ENCODE data around the gene TAC4.

The TAC4 gene

DNA sequence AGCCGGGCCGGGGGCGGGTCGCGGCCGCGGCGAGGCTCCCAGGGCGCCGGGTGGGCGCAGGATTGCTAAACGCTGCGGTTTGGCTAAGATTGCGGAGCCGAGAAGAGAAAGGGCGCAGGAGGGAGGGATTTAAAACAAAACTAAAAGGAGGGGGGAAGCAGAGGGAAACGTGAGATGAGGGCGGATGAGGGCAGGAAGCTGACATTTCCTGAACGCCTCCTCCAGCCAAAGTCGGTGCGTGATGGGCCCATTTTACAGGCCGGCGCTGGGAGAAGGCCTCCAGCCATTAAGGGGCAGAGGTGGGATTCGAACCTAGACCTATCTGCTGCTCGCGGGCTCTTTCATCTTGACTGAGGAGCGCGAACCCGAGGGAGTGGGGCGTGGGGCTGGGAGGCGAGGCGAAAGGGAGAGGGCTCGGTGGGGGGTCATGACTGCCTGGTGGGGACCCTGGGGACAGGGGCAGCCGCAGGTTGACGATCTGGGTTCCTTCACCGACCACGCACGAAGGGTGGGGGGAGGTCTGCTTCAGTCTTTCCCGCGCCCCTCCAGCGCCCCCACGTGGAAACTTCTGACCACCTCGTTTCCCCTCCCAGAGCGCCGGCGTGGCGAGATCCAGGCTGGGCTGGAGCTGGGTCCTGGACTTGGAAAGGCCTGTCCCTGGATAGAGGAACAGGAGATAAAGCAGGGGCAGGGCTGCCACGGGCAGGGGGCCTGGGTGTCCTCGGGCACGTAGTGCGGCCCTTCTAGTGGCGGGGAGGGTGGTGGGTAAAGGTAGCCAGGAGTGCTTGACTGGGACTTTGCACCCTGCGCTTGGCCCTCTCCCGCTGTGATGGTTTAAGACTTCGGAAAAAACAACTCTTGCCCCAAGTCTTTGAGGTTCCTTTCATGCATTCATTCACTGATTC is 3.8 kb upstream of the TAC4 start:
- Histone ChIP-seq H4K20me1 (ENCODE audit: low read depth, low read length) (no peaks in the 10 kb centered on the region), H3F3A (ENCODE audit: insufficient read depth) (no peaks in the 10 kb centered on the region), H3K9me3 (ENCODE audit: insufficient read depth, low read length) (no peaks in the 10 kb centered on the region), H2AFZ (ENCODE audit: low read depth, low read length, severe bottlenecking) (no peak overlapping the region), H3K79me2 (ENCODE audit: insufficient read depth, low read length) (no peaks in the 10 kb centered on the region), H3K4me3 (ENCODE audit: insufficient read depth, low read length, poor library complexity, severe bottlenecking) (no peak overlapping the region), H3K27me3 (ENCODE audit: low read length) (no peaks in the 10 kb centered on the region), H3K9me2 (replicated peaks; ENCODE audit: insufficient read depth, low read length) (no peaks in the 10 kb centered on the region), H3K9ac (ENCODE audit: low read length) (no peak overlapping the region), H3K4me2 (ENCODE audit: low read depth, low read length, poor library complexity, severe bottlenecking) (peak overlapping the region; percentile 46), H3K27ac (ENCODE audit: low read depth, low read length) (no peak overlapping the region), H3K36me3 (ENCODE audit: low read length) (no peaks in the 10 kb centered on the region)
- TF ChIP-seq EZH2phosphoT487 (conservative IDR thresholded peaks at IDR 0.05; ENCODE audit: low read length), result no peak
- TF ChIP-seq, protein P1, sequence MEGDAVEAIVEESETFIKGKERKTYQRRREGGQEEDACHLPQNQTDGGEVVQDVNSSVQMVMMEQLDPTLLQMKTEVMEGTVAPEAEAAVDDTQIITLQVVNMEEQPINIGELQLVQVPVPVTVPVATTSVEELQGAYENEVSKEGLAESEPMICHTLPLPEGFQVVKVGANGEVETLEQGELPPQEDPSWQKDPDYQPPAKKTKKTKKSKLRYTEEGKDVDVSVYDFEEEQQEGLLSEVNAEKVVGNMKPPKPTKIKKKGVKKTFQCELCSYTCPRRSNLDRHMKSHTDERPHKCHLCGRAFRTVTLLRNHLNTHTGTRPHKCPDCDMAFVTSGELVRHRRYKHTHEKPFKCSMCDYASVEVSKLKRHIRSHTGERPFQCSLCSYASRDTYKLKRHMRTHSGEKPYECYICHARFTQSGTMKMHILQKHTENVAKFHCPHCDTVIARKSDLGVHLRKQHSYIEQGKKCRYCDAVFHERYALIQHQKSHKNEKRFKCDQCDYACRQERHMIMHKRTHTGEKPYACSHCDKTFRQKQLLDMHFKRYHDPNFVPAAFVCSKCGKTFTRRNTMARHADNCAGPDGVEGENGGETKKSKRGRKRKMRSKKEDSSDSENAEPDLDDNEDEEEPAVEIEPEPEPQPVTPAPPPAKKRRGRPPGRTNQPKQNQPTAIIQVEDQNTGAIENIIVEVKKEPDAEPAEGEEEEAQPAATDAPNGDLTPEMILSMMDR (IDR thresholded peaks at IDR 0.05; ENCODE audit: insufficient read depth, low read length, poor library complexity, severe bottlenecking), result peak; percentile 36

DNA sequence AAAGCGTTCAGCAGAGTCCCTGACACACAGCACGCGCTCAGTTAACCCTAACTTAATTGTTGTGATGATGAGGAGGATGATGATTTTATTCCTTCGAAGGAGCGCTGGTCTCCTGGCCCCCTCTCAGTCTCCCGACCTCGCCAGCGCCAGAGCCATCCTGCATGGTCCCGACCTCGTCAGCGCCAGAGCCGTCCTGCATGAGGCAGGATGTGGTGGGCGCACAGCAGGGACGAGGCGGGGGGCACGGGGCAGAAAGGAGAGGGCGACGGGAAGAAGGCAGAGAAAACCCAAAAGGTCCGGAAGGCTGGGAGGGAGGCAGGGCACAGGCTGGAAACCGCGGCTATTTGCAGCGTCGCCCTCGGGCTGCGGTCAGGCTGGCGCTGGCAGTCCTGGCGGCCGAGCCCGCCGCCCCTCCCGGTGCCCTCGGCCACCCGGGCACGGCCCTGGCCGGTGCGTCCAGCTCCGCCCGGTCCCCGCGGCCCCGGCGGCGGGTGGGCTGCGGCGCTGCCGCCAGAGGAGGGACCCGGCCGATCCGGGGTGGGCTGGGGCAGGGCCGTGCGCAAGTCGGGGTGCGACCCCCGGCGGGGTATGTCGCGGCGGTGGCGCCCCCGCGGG is 3.0 kb upstream of the TAC4 start:
- H3K27me3 ChIP-seq (ENCODE audit: low read length), result no peaks in the 10 kb centered on the region
- H2AFZ ChIP-seq (ENCODE audit: low read depth, low read length, severe bottlenecking), result no peak overlapping the region
- no peaks in the 10 kb centered on the region for H3K36me3 ChIP-seq (ENCODE audit: low read length)
- H3K27ac ChIP-seq (ENCODE audit: low read depth, low read length), result no peak overlapping the region
- H3K9ac ChIP-seq (ENCODE audit: low read length), result no peak overlapping the region
- no peaks in the 10 kb centered on the region for H3K9me3 ChIP-seq (ENCODE audit: insufficient read depth, low read length)
- H3K79me2 ChIP-seq (ENCODE audit: insufficient read depth, low read length), result no peaks in the 10 kb centered on the region
- no peaks in the 10 kb centered on the region for H3K9me2 ChIP-seq (replicated peaks; ENCODE audit: insufficient read depth, low read length)
- H4K20me1 ChIP-seq (ENCODE audit: low read depth, low read length), result no peaks in the 10 kb centered on the region
- H3F3A ChIP-seq (ENCODE audit: insufficient read depth), result no peaks in the 10 kb centered on the region
- peak overlapping the region; percentile 46 for H3K4me2 ChIP-seq (ENCODE audit: low read depth, low read length, poor library complexity, severe bottlenecking)
- no peak for TF ChIP-seq EZH2phosphoT487 (conservative IDR thresholded peaks at IDR 0.05; ENCODE audit: low read length)
- TF ChIP-seq, protein P1 (IDR thresholded peaks at IDR 0.05; ENCODE audit: insufficient read depth, low read length, poor library complexity, severe bottlenecking), result no peak
- H3K4me3 ChIP-seq (ENCODE audit: insufficient read depth, low read length, poor library complexity, severe bottlenecking), result no peak overlapping the region

GRCh38 chr17:49850218-49850610 is 2.3 kb upstream of the TAC4 start:
- Histone ChIP-seq H3K9me3 (ENCODE audit: insufficient read depth, low read length) (no peaks in the 10 kb centered on the region), H3K79me2 (ENCODE audit: insufficient read depth, low read length) (no peaks in the 10 kb centered on the region), H3K4me2 (ENCODE audit: low read depth, low read length, poor library complexity, severe bottlenecking) (no peak overlapping the region), H3F3A (ENCODE audit: insufficient read depth) (no peaks in the 10 kb centered on the region), H3K27ac (ENCODE audit: low read depth, low read length) (no peak overlapping the region), H3K4me3 (ENCODE audit: insufficient read depth, low read length, poor library complexity, severe bottlenecking) (no peak overlapping the region), H2AFZ (ENCODE audit: low read depth, low read length, severe bottlenecking) (no peak overlapping the region), H3K9me2 (replicated peaks; ENCODE audit: insufficient read depth, low read length) (no peaks in the 10 kb centered on the region), H4K20me1 (ENCODE audit: low read depth, low read length) (no peaks in the 10 kb centered on the region), H3K27me3 (ENCODE audit: low read length) (no peaks in the 10 kb centered on the region), H3K36me3 (ENCODE audit: low read length) (no peaks in the 10 kb centered on the region), H3K9ac (ENCODE audit: low read length) (no peak overlapping the region)
- TF ChIP-seq EZH2phosphoT487 (conservative IDR thresholded peaks at IDR 0.05; ENCODE audit: low read length), result no peak
- TF ChIP-seq, protein P1 (IDR thresholded peaks at IDR 0.05; ENCODE audit: insufficient read depth, low read length, poor library complexity, severe bottlenecking), result no peak

Data from SU-DHL-6 (cell line).